Measurements from ENCODE around the gene FAM174A. TPM values are rescaled to one million over a fixed set of nuclear protein-coding genes. Genes with fewer than 3 reads are reported as not detected.

Gene FAM174A
- total RNA-seq (10 to 100 TPM; 17.4 to 21.5 TPM), polyA plus RNA-seq (ENCODE audit: insufficient read length in 6 of 6) (10 to 100 TPM; 21.0 to 25.8 (median 23.1) TPM)
- long read RNA-seq, donor 1, transcript FAM174A-201 (3 exons, 1,356 nt): major isoform, 29 of 37 reads
- long read RNA-seq, donor 1, partial matches to known transcripts: 8 of 37 reads
- long read RNA-seq, donor 1, other reads (novel, unspliced or antisense): 0 of 37 reads
- long read RNA-seq, donor 2, transcript FAM174A-201 (3 exons, 1,356 nt): major isoform, 11 of 11 reads
- long read RNA-seq, donor 2, partial matches to known transcripts: 0 of 11 reads
- long read RNA-seq, donor 2, other reads (novel, unspliced or antisense): 0 of 11 reads
- long read RNA-seq, donor 3, transcript FAM174A-201 (3 exons, 1,356 nt): major isoform, 11 of 11 reads
- long read RNA-seq, donor 3, partial matches to known transcripts: 0 of 11 reads
- long read RNA-seq, donor 3, other reads (novel, unspliced or antisense): 0 of 11 reads
- long read RNA-seq, donor 4, transcript FAM174A-201 (3 exons, 1,356 nt): major isoform, 24 of 27 reads
- long read RNA-seq, donor 4, partial matches to known transcripts: 2 of 27 reads
- long read RNA-seq, donor 4, other reads (novel, unspliced or antisense): 1 of 27 reads
- long read RNA-seq, donor 5, transcript FAM174A-201 (3 exons, 1,356 nt): major isoform, 31 of 31 reads
- long read RNA-seq, donor 5, partial matches to known transcripts: 0 of 31 reads
- long read RNA-seq, donor 5, other reads (novel, unspliced or antisense): 0 of 31 reads
- long read RNA-seq, donor 6, transcript FAM174A-201 (3 exons, 1,356 nt): major isoform, 22 of 22 reads
- long read RNA-seq, donor 6, partial matches to known transcripts: 0 of 22 reads
- long read RNA-seq, donor 6, other reads (novel, unspliced or antisense): 0 of 22 reads
- long read RNA-seq, donor 7, transcript FAM174A-201 (3 exons, 1,356 nt): major isoform, 8 of 8 reads
- long read RNA-seq, donor 7, partial matches to known transcripts: 0 of 8 reads
- long read RNA-seq, donor 7, other reads (novel, unspliced or antisense): 0 of 8 reads
- long read RNA-seq, donor 8, transcript FAM174A-201 (3 exons, 1,356 nt): major isoform, 7 of 7 reads
- long read RNA-seq, donor 8, partial matches to known transcripts: 0 of 7 reads
- long read RNA-seq, donor 8, other reads (novel, unspliced or antisense): 0 of 7 reads
- long read RNA-seq, donor 9: 0 reads
- long read RNA-seq, donor 10, transcript FAM174A-201 (3 exons, 1,356 nt): major isoform, 31 of 33 reads
- long read RNA-seq, donor 10, partial matches to known transcripts: 0 of 33 reads
- long read RNA-seq, donor 10, other reads (novel, unspliced or antisense): 2 of 33 reads
- long read RNA-seq, donor 11, transcript FAM174A-201 (3 exons, 1,356 nt): major isoform, 13 of 13 reads
- long read RNA-seq, donor 11, partial matches to known transcripts: 0 of 13 reads
- long read RNA-seq, donor 11, other reads (novel, unspliced or antisense): 0 of 13 reads
- long read RNA-seq, donor 12, transcript FAM174A-201 (3 exons, 1,356 nt): major isoform, 22 of 22 reads
- long read RNA-seq, donor 12, partial matches to known transcripts: 0 of 22 reads
- long read RNA-seq, donor 12, other reads (novel, unspliced or antisense): 0 of 22 reads

DNA sequence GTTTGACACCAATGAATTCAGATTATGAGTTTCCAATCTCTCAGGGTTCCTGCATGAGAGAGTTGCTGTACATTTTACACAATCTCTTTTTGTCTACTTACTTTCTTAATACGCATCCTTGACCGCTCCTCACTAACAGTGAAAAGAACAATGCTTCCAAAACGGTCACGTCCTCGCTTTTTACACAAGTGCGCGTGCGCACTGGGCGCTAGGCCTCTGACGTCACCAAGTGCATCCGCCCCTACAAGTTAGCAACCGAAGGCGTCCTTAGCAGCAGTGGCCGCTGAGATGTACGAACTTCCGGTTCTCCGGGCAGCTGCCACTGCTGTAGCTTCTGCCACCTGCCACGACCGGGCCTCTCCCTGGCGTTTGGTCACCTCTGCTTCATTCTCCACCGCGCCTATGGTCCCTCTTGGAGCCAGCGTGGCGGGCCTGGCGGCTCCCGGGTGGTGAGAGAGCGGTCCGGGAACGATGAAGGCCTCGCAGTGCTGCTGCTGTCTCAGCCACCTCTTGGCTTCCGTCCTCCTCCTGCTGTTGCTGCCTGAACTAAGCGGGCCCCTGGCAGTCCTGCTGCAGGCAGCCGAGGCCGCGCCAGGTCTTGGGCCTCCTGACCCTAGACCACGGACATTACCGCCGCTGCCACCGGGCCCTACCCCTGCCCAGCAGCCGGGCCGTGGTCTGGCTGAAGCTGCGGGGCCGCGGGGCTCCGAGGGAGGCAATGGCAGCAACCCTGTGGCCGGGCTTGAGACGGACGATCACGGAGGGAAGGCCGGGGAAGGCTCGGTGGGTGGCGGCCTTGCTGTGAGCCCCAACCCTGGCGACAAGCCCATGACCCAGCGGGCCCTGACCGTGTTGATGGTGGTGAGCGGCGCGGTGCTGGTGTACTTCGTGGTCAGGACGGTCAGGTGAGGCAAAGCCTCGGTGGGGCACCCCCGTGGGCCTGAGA lies at the start of gene FAM174A:
Gene FAM174A, plus strand, starts transcription at position 315 of the 946 bp plus-strand sequence. Its CDS starts 157 bp downstream, at position 472.
- no peaks in the 10 kb centered on the region for H3K27me3 ChIP-seq
- no peaks in the 10 kb centered on the region for H3K36me3 ChIP-seq
- peak within 1 kb of the TSS; percentile 70 to 96 for H3K4me3 ChIP-seq
- peak within 1 kb of the TSS; percentile 86 to 90 for H3K27ac ChIP-seq
- H3K4me1 ChIP-seq: peaks cover 10 to 40% of the 10 kb centered on the region in 2 donors
- H3K9me3 ChIP-seq: peaks cover 0 to 15% of the 10 kb centered on the region in 2 donors
- intact Hi-C loops (cut with DNase I): no loop called here
- DNase-seq: peak; percentile 96 to 99 (median 98)
- ATAC-seq: peak; percentile 96
- TF ChIP-seq, protein P1, sequence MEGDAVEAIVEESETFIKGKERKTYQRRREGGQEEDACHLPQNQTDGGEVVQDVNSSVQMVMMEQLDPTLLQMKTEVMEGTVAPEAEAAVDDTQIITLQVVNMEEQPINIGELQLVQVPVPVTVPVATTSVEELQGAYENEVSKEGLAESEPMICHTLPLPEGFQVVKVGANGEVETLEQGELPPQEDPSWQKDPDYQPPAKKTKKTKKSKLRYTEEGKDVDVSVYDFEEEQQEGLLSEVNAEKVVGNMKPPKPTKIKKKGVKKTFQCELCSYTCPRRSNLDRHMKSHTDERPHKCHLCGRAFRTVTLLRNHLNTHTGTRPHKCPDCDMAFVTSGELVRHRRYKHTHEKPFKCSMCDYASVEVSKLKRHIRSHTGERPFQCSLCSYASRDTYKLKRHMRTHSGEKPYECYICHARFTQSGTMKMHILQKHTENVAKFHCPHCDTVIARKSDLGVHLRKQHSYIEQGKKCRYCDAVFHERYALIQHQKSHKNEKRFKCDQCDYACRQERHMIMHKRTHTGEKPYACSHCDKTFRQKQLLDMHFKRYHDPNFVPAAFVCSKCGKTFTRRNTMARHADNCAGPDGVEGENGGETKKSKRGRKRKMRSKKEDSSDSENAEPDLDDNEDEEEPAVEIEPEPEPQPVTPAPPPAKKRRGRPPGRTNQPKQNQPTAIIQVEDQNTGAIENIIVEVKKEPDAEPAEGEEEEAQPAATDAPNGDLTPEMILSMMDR (IDR thresholded peaks at IDR 0.05): no peak

DNA sequence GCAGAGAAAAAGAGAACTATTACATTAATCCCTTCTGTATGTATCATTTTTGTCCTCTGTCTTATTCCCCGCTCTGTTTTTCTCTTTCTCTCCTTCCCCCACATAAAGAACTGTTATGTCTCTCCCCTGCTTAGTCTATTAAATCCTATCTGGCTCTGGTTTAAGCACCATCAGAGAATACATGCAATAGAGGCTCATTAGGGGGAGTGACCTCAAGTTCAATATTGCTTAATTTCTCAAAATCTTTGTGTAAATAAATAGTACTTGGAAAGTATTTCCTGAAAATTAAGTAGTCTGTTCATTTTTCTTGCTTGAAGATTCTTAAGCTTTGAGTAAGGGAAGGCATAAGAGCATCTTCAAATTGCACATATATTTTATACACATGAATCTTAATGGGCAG lies 41.2 kb upstream of the FAM174A start:
- no peaks in the 10 kb centered on the region for H3K27me3 ChIP-seq
- H3K36me3 ChIP-seq: no peaks in the 10 kb centered on the region
- TF ChIP-seq, protein P1 (IDR thresholded peaks at IDR 0.05): no peak
- intact Hi-C loops (cut with DNase I): no loop called here
- no peaks in the 10 kb centered on the region for H3K4me1 ChIP-seq
- peaks cover 0 to 2% of the 10 kb centered on the region in 2 donors for H3K9me3 ChIP-seq
- DNase-seq (peak in 2 of 4 donors; percentile 26 to 36), ATAC-seq (peak; percentile 39)
- no peak overlapping the region for H3K4me3 ChIP-seq
- H3K27ac ChIP-seq: no peak overlapping the region

DNA sequence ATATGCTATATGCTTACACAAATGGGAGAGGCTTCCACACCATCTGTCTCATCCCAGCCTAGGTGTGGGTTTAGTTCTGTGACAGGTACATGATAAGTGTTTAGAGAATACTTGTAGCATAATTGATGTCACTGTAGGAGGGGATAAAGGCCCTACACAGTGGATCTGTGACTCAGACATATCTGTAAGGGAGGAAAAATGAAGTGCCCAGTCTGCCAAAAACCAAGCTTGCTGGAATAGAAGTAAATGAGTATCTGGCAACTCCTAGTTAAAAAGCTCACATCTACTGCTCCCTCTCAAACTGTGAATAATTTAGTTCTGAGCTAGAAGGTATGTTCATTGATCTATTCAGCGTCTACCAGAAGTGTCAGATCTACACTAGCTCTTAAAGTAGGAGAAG lies 38.9 kb upstream of the FAM174A start:
- TF ChIP-seq, protein P1 (IDR thresholded peaks at IDR 0.05): no peak
- DNase-seq: no peak
- intact Hi-C loops (cut with DNase I): no loop called here
- ATAC-seq: peak; percentile 47
- no peaks in the 10 kb centered on the region for H3K36me3 ChIP-seq
- H3K27ac ChIP-seq: no peak overlapping the region
- H3K9me3 ChIP-seq: no peaks in the 10 kb centered on the region
- H3K4me1 ChIP-seq: no peaks in the 10 kb centered on the region
- H3K4me3 ChIP-seq: no peak overlapping the region
- no peaks in the 10 kb centered on the region for H3K27me3 ChIP-seq

DNA sequence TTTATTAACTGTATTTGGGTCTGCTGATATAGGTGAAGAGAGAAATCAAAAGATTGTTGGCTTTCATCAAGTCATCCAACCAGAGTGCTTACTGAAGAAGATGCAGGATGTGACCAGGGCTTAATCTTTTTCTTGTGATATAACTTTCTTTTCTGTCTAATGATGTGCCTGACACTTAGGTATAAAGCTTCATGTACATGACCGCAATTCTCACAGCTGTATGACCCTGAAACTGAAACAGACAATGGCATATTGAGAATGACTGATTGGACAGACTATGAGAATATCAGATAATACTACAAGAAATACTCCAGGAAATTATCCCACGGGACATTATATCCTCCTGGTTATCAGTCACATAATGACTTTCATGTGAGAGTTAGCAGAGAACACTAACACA lies 32.5 kb upstream of the FAM174A start:
- ATAC-seq (no peak), DNase-seq (no peak)
- TF ChIP-seq, protein P1 (IDR thresholded peaks at IDR 0.05): no peak
- Histone ChIP-seq H3K4me3 (no peak overlapping the region), H3K4me1 (no peaks in the 10 kb centered on the region), H3K27ac (no peak overlapping the region), H3K9me3 (no peaks in the 10 kb centered on the region), H3K27me3 (no peaks in the 10 kb centered on the region), H3K36me3 (no peaks in the 10 kb centered on the region)
- intact Hi-C loops (cut with DNase I): no loop called here
